NB4 (cell line): ENCODE measurements around the gene SPEM2.

ENCODE experiments used
- POLR2A ChIP-seq: IDR thresholded peaks from 2 replicates; pipeline ENCODE4 v1.6.1; 2011; ENCODE audit warnings: mild to moderate bottlenecking; ENCODE audit not compliant: insufficient read length; ENCODE audit errors: extremely low read depth
- TF ChIP-seq, protein P1 (sequence below): IDR thresholded peaks from one replicate; pipeline ENCODE4 v1.5.1; 2012; ENCODE audit warnings: low read depth, low read length
- TF ChIP-seq, protein P2 (sequence below): IDR thresholded peaks from 2 replicates; pipeline ENCODE4 v1.6.1; 2011; ENCODE audit warnings: low read depth, low read length

DNA sequence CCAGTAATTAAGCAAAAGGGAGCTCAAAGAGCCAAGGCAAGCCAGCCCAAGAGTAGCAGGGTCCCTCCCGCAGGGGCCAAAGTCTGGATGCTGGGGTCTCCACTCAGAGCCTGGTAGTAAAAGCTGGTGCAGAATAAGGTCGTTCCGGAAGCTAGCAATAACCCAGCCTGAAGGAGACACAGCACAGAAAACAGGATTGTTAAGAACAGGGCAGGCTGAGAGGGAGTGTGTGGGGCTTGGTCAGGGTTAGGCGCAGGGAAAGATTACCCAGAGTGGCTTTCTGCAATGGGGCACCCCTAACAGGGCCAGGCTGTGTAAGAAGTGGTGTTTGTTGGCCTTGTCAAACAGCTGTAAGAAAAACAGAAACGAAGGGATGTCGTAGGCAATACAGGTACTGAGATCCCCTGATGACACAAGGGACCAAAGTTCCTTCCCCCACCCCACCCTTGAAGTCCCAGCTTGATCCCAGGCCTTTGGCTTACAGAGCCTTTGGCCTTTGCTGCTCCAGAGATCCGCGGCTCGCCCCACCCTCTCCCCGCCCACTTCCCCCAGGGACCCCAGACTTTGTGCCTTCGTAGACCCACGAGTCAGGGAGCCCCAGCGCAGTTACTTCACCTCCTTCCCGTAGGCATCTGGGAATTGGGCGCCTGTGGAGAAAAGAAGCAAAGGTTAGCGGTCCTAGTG, 22.2 kb upstream of the SPEM2 start:
- TF ChIP-seq, protein P1, sequence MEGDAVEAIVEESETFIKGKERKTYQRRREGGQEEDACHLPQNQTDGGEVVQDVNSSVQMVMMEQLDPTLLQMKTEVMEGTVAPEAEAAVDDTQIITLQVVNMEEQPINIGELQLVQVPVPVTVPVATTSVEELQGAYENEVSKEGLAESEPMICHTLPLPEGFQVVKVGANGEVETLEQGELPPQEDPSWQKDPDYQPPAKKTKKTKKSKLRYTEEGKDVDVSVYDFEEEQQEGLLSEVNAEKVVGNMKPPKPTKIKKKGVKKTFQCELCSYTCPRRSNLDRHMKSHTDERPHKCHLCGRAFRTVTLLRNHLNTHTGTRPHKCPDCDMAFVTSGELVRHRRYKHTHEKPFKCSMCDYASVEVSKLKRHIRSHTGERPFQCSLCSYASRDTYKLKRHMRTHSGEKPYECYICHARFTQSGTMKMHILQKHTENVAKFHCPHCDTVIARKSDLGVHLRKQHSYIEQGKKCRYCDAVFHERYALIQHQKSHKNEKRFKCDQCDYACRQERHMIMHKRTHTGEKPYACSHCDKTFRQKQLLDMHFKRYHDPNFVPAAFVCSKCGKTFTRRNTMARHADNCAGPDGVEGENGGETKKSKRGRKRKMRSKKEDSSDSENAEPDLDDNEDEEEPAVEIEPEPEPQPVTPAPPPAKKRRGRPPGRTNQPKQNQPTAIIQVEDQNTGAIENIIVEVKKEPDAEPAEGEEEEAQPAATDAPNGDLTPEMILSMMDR: no peak
- TF ChIP-seq, protein P2, sequence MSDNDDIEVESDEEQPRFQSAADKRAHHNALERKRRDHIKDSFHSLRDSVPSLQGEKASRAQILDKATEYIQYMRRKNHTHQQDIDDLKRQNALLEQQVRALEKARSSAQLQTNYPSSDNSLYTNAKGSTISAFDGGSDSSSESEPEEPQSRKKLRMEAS: no peak
- no peak for TF ChIP-seq POLR2A
